ENCODE results near the gene FUS. TPM values are rescaled to one million over a fixed set of nuclear protein-coding genes. Genes with fewer than 3 reads are reported as not detected.
A peak's percentile ranks its signal among the peaks of the same experiment; 100 is the strongest.
"Not testable (repeated sequence)": the region's sequence is repeated elsewhere in the genome, so short reads cannot be mapped to it uniquely, and the experiment has no call there.

The FUS gene
- total RNA-seq, 4 donors from 2014 or later = 24.0 to 45.1 (median 34.2) TPM

DNA sequence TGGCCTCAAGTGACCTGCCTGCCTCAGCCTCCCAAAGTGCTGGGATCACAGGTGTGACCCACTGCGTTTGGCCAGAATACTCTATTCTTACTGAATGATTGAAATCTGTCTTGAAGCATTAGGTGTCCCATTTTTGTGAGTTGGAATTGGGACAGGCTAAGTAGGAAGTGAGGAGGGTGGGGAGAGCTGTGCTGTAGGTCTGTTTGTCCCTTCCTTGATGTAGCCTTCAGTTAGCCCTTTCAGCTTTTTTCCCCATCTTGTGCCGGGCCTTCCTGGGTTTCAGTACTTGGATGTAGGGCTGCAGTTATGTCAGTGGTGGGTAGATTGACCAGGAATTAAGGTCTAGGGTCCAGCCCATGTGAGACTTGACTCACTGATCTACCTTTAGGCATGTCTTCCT is 13.9 kb downstream of the FUS start:
- Histone ChIP-seq H3K4me1 (no peaks in the 10 kb centered on the region), H3K27me3 (no peaks in the 10 kb centered on the region), H3K36me3 (peaks cover 73 to 98% (median 95%) of the 10 kb centered on the region in 4 donors), H3K4me3 (no peak overlapping the region), H3K9me3 (no peaks in the 10 kb centered on the region), H3K27ac (replicated peaks in 1 of 4) (no peak overlapping the region)
- TF ChIP-seq EP300 (IDR thresholded peaks at IDR 0.05) = no peak
- no peak for TF ChIP-seq POLR2A (IDR thresholded peaks at IDR 0.05; ENCODE audit: low read depth)
- no peak for TF ChIP-seq POLR2AphosphoS5 (IDR thresholded peaks at IDR 0.05)
- no peak for TF ChIP-seq CTCF (IDR thresholded peaks at IDR 0.05)
- 96% methylated on average over 2 of the region's 2 CpGs for WGBS
- no peak for DNase-seq (ENCODE audit: extremely low spot score)
- intact Hi-C loops (cut with DNase I) = no loop called here

GRCh38 chr16:31194898-31195297 is 15.0 kb downstream of the FUS start:
- Histone ChIP-seq H3K27ac (replicated peaks in 1 of 4) (no peak overlapping the region), H3K4me1 (no peaks in the 10 kb centered on the region), H3K27me3 (no peaks in the 10 kb centered on the region), H3K4me3 (no peak overlapping the region), H3K9me3 (no peaks in the 10 kb centered on the region), H3K36me3 (peaks cover 64 to 95% (median 89%) of the 10 kb centered on the region in 4 donors)
- intact Hi-C loops (cut with DNase I) = no loop called here
- no peak for DNase-seq (ENCODE audit: extremely low spot score)
- WGBS = 87% methylated on average over 7 of the region's 7 CpGs
- TF ChIP-seq EP300 (IDR thresholded peaks at IDR 0.05) = no peak
- TF ChIP-seq CTCF (IDR thresholded peaks at IDR 0.05) = no peak
- TF ChIP-seq POLR2AphosphoS5 (IDR thresholded peaks at IDR 0.05) = no peak
- no peak for TF ChIP-seq POLR2A (IDR thresholded peaks at IDR 0.05; ENCODE audit: low read depth)

DNA sequence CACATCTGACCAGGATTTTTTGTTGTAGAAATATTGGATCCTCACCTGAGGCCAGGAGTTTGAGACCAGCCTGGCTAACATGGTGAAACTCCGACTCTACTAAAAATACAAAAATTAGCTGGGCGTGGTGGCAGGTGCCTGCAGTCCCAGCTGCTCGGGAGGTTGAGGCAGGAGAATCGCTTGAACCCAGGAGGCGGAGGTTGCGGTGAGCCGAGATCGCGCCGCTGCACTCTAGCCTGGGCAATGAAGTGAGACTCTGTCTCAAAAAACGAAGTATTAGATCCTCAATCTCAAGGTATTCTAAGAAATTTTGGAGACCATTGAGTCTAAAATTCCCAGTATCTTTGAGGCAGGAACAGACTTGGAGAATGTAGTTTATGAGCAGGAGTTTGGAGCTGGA is 15.9 kb downstream of the FUS start:
- H3K9me3 ChIP-seq; H3K27ac ChIP-seq (replicated peaks in 1 of 4); H3K4me1 ChIP-seq; intact Hi-C loops (cut with DNase I); H3K4me3 ChIP-seq; H3K27me3 ChIP-seq; DNase-seq (ENCODE audit: extremely low spot score): not testable (repeated sequence)
- peaks cover 54 to 89% (median 79%) of the 10 kb centered on the region in 4 donors for H3K36me3 ChIP-seq
- WGBS = 93% methylated on average over 11 of the region's 11 CpGs

DNA sequence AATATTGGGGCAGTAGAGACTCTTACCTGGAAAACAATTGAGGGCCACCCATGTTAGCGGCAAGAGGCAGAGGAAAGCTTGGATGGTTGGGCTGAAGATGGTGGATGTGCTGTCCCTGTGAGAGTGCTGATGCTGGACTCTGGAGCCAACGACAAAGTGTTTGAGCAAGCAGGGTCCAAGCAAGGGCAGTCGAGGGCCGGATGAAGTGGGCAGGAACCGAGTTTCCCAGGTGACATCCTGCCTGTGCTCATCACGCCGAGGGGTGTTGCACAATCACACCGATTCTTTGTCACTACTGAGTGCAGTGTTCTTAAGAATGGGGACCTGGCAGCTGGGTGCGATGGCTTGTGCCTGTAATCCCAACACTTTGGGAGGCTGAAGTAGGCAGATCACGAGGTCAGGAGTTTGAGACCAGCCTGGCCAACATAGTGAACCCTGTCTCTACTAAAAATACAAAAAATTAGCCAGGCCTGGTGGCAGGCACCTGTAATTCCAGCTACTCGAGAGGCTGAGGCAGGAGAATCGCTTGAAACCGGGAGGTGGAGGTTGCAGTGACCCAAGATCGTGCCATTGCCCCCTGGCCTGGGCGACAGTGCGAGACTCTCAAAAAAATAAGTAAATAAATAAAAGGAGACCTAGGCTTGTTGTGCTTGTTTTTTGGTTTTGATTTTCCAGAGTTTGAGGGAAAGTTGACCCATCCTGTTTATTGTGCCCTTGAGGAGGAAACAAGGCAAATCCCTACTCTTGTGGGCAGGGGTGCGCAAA is 16.6 kb downstream of the FUS start:
- Histone ChIP-seq H3K9me3 (no peaks in the 10 kb centered on the region), H3K4me3 (no peak overlapping the region), H3K27ac (replicated peaks in 1 of 4) (no peak overlapping the region), H3K27me3 (peaks cover 0 to 3% (median 0%) of the 10 kb centered on the region in 4 donors), H3K4me1 (peaks cover 5 to 11% (median 8%) of the 10 kb centered on the region in 4 donors), H3K36me3 (peaks cover 48 to 83% (median 73%) of the 10 kb centered on the region in 4 donors)
- TF ChIP-seq POLR2AphosphoS5 (IDR thresholded peaks at IDR 0.05) = peak in 1 of 2 donors; percentile 34
- TF ChIP-seq CTCF (IDR thresholded peaks at IDR 0.05) = no peak
- DNase-seq (ENCODE audit: extremely low spot score) = no peak
- intact Hi-C loops (cut with DNase I) = no loop called here
- WGBS = 84% methylated on average over 16 of the region's 17 CpGs

GRCh38 chr16:31198207-31198882 is 18.4 kb downstream of the FUS start:
- Histone ChIP-seq H3K4me1 (peaks cover 13 to 30% (median 26%) of the 10 kb centered on the region in 4 donors), H3K4me3 (no peak overlapping the region), H3K27me3 (peaks cover 0 to 20% (median 3%) of the 10 kb centered on the region in 4 donors), H3K27ac (replicated peaks in 1 of 4) (no peak overlapping the region), H3K9me3 (no peaks in the 10 kb centered on the region), H3K36me3 (peaks cover 29 to 64% (median 54%) of the 10 kb centered on the region in 4 donors)
- DNase-seq (ENCODE audit: extremely low spot score) = no peak
- 68% methylated on average over 7 of the region's 7 CpGs for WGBS
- TF ChIP-seq POLR2AphosphoS5 (IDR thresholded peaks at IDR 0.05) = no peak
- intact Hi-C loops (cut with DNase I) = loop anchor here (2.0 kb wide), 1 partner anchor 28 kb away; no protein-coding TSS in a partner anchor
